ENCODE results near the gene DLX1.

Gene DLX1

GRCh38 chr2:172087780-172088244, 2.5 kb downstream of the DLX1 start:
- no peak for DNase-seq (ENCODE audit: low read depth)

DNA sequence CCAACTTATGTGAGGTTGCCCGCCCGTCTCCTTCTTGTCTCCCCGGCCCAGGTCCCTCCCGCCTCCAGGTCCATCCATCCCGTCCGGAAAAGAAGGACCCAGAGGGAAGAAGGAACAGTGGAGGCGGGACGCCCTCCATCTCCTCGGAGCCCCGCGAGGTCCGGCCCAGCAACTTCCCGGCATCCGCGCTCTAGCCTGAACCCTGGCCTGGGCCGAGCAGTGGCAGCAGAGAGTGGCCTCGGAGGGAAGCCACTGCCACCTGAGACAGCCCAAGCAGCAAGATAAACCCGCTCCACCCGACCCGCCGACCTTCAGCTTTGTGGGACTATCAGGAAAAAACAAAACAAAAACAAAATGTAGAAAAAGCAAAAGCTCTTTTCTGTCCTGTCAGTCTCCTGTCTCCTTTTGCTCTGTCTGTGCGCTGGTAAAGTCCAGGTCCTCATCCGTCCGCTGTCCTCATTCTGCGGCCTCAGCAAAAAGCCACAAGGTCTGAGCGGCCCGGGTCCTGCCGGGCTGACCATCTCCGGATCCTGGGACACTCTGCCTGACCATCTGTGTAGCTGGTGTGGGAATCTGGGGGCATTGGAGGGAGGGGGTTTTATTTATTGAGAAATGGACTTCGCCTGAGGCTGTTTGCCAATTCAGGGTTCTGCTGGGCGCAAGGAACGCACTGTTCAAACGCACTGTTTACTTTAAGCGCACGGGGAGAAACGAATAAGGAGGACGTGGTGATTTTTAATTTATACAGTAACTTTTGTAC, 3.1 kb downstream of the DLX1 start:
- no peak for DNase-seq (ENCODE audit: low read depth)

- no peak for DNase-seq (ENCODE audit: low read depth)
These were observed 3.7 kb downstream of the DLX1 start for GRCh38 chr2:172089005-172089504.

GRCh38 chr2:172089633-172090032, 4.3 kb downstream of the DLX1 start:
- no peak for DNase-seq (ENCODE audit: low read depth)

DNA sequence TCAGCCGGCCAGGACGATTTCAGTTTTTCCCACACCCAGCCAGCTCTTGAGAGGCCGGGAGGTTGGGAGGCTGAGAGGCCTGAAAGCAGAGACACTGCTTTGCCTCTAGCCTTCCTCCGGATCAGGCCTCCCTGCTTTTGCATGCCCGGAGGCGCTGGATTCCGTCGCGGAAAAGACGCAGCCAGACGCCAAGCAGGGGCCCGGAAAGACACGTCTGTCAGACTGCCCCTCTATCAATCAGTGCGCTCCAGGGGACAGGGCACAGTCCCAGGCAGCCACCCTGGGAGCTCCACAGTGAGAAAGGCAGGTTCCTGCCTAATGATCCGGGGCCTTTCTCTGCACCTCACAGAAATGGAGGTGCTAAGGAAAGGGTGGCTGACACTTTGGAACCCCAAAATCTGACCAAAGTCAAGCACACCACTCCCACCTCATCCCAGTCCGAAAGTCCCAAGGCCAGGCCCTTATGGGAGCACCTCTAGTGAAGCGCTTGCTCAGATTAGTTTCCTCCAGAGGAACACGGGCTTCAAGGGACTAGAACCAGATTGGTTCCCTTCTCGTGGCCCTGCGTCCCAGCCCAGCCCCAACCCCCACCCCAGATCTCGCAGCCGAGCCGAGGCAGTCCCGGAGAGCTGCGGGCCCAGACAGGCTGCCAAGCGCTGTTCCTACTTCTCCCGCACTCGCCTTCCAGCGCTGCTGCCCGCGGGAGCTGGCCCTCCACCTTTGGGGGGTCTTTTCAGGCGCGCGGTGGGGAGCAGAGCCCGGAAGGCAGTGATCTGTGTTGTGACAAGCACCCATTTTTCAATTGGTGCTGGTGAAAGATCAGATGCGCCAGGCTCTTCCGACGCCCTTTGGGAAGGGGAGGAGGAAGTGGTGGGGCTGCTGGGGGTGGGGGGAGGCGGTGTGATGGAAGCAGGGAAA, 5.0 kb downstream of the DLX1 start:
- DNase-seq (ENCODE audit: low read depth): no peak

- no peak for DNase-seq (ENCODE audit: low read depth)
These were observed 5.8 kb downstream of the DLX1 start for GRCh38 chr2:172091000-172091641.

DNA sequence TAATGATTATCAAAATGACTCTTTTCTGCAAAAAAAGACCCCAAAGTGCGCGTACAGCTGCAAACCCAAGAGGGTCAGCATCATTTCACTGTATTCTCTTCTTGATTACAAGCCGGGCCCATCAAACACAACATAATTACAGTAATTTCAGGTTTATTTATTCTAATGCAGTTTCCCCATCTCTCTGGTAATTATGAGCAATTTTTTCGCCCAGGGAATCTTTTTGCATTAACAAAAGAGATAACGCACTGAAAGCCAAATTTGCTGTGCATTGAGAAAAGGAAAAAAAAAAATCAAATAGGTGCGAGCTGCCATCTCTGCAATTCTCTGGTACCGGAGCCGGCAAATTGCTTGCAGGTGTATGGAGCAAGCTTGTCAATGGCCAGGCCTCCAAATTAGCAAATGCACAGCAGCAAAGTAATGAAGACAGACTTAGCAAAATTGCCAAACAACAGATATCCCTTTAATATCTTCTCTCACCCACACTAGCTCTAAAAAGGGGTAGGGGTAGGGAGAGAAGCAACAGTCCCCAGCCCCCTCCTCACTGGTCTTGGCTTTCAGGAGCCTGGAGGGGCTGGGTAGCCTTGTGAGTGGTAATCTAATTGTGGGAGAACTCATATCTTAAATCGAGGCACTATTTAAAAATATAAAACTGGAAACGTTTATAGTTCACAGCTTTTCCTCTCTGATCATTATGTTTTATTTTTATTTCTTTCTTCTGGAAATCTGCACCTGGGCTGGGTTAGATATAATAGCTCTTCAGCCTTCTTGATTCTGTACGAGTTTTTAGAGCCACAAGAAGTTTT, 6.7 kb downstream of the DLX1 start:
- no peak for DNase-seq (ENCODE audit: low read depth)

DNA sequence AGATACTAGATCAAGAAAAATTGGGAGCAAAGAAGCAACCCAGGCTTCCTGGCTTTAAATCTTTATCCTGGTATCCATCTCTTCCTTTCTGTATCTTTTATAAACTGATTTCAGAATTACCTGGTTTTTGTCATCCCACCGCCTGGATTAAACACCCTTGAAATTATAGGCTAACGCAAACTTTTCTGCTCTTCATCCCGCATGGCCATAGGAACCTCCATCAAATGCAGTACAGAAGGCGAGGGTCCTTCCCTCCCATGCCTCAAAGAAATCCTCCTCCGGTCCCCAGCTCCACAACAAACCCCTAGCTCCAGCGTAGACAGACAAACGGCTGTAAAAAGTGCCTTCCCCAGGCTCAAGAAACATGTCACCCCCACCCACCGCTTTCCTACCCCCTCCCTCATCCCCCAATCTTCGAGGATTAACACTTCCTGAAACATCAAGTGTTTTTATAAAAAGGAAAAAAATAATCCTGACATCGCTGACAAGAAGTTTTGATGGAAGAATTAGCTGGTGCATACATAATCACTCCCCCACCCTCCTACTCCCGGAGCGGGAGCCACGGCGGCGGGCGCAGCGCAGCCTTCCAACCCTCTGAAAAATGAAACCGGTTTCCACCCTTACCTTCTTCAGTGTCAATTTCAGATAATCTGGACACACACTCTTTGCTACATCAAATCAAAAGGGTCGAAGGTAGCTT, 7.6 kb downstream of the DLX1 start:
- no peak for DNase-seq (ENCODE audit: low read depth)

GRCh38 chr2:172093416-172094293, 8.3 kb downstream of the DLX1 start:
- no peak for DNase-seq (ENCODE audit: low read depth)

DNA sequence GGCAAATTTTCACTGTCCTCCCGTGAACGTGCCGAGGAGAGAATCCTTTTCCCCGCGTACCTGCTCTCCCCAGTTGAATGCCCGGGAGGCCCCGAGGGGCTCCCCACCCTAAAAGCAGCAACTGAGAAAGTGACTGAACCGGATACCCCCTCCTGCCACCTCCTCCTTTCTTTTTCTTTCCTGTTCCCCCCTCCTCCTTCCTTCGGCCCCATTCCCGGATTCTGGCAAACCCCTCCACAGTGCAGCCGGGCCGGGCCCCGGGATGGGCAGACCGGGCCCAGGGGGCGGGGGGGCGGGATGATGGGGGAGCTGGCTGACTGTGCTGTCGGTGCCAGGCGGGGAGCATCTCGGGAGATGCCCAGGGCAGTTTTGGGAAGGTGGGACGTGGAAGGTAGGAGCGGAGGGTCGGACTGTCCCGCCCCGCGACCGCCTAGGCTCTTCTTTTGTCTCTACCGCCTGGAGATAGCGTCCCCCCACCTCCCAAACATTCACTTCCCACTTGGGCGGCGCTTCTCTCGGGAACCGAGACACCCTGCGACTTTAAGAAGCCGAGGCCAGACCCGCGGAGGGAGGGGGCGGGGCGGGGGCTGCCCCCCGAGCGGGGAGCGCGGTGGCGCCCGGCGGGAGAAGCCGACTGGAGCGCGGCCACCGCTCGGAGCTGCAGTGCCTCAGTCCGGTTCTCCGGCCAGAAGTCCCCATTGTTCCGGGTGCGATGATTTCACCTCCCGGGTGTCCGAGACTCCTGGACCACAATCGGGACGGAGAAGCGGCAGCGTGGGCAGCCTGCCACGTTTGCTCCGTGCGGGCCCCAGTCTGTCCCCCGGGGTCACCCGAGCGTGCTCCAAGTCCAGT, 9.2 kb downstream of the DLX1 start:
- DNase-seq (ENCODE audit: low read depth): no peak

DNA sequence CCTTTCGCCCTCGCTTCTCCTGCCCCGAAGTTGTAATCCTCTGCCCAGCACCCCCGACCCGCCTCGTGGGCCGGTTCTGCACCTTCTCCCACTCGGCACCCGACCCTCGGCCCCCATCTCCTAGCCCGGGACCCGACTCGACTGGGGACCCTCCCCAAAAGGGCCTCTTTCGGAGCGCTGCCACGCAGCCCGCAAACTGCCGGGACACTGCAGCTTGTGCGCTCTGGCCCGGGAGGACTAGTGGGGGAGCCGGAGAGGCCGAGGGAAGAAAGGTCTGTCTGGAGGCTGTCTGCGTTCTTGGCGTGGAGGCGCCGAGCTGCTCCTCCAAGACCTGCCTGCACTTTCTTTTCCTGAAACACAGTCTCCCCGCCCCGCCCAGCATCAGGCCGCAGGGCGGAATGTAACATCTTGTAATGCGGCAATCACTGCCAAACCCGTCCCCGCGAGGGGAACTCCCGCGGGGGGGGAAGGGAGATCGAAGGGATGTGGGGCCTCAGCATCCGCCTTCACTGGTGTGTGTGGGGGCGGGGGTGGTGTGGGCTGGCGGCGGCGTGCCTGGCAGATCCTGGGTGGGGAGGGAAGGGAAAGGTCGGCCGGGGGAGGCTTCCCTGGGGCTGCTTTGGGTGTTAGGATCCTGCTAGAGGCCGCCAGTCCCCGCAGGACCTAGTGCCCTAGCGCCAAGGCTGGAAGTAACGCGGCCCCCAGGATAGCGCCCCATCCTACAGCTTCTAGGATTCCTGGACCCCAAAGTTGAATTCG, 10.0 kb downstream of the DLX1 start:
- DNase-seq (ENCODE audit: low read depth): peak; percentile 70

GRCh38 chr2:172095905-172096625, 10.8 kb downstream of the DLX1 start:
- DNase-seq (ENCODE audit: low read depth): no peak

GRCh38 chr2:172096626-172097547, 11.6 kb downstream of the DLX1 start:
- peak; percentile 66 for DNase-seq (ENCODE audit: low read depth)

DNA sequence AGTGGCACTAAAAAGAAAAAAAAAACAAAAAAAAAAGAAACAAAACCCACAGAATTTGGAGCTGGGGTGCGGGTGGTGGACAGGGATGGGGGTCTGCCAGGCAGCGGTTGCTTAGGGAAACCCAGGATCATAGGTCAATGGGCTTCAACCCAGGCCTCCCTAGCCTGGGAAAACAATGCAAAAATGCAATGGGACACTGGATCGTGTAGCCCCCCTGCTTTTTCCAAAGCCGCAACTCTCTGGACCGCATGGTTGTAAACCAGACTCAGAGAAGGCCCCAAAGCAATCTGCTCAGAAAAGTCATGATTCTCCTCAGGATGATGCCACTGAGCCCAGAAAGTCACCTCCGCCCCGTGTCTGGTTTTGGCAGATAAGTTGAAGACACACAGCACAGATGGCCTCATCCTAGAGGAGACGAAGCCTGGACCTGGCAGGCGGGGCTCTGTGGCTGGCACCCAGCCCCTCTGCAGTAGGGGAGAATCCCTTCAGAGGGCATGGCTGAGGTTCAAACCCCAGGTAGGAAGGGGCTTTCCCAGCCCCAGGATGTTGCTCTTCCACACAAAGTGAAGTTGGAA, 12.3 kb downstream of the DLX1 start:
- DNase-seq (ENCODE audit: low read depth): no peak

- DNase-seq (ENCODE audit: low read depth): no peak
These were observed 13.0 kb downstream of the DLX1 start for GRCh38 chr2:172098287-172098649.

All from stromal cell of bone marrow (primary cell).